CD14-positive monocyte (primary cell): ENCODE results near the gene SESN3. TPM values are rescaled to one million over a fixed set of nuclear protein-coding genes. Genes with fewer than 3 reads are reported as not detected.

ENCODE experiments used
- DNase-seq, 3 donors: peaks; one replicate each; pipeline ENCODE4 v3.0.0-alpha.2; 2011 to 2022
- H2AFZ ChIP-seq: 2 replicates; pipeline ENCODE4 v1.6.0; 2012; ENCODE audit warnings: mild to moderate bottlenecking, low read depth, low read length, inconsistent platforms; ENCODE audit not compliant: insufficient read depth, poor library complexity, severe bottlenecking
- H3K27ac ChIP-seq, 2 donors: 1 replicate in 1 of 2; 2 replicates in 1 of 2; pipeline ENCODE4 v1.5.1; 2012 to 2013; ENCODE audit warnings: low read length in 2 of 2, control low read depth in 1 of 2, inconsistent platforms in 1 of 2, low read depth in 1 of 2, mild to moderate bottlenecking in 1 of 2
- H3K27me3 ChIP-seq, 2 donors: one replicate each; pipeline versions ENCODE4 v1.6.0 to v1.6.1; 2011 to 2013; ENCODE audit warnings: low read length in 2 of 2; ENCODE audit not compliant: control insufficient read depth in 2 of 2, insufficient read depth in 2 of 2
- H3K36me3 ChIP-seq, 2 donors: replicated peaks in 1 of 2; 1 replicate in 1 of 2; 2 replicates in 1 of 2; pipeline versions ENCODE4 v1.5.1 to v1.6.1; 2012 to 2013; ENCODE audit warnings: low read length in 2 of 2, control low read depth in 1 of 2, inconsistent platforms in 1 of 2, mild to moderate bottlenecking in 1 of 2; ENCODE audit not compliant: insufficient read depth in 2 of 2, control insufficient read depth in 1 of 2
- H3K4me1 ChIP-seq, 2 donors: 1 replicate in 1 of 2; 2 replicates in 1 of 2; pipeline versions ENCODE4 v1.5.1 to v1.6.1; 2012 to 2013; ENCODE audit warnings: low read length in 2 of 2, control low read depth in 1 of 2, inconsistent platforms in 1 of 2, mild to moderate bottlenecking in 1 of 2, moderate library complexity in 1 of 2; ENCODE audit not compliant: insufficient read depth in 2 of 2, control insufficient read depth in 1 of 2
- H3K4me2 ChIP-seq: replicated peaks from 2 replicates; pipeline ENCODE3; 2012; ENCODE audit warnings: low read length, moderate library complexity, mild to moderate bottlenecking; ENCODE audit not compliant: poor library complexity, severe bottlenecking; ENCODE audit errors: extremely low read depth
- H3K4me3 ChIP-seq, 3 experiments: fragments of 200-600 bp in 1 of 3; sonication (generic) in 1 of 3; replicated peaks in 1 of 3; 1 replicate in 2 of 3; 2 replicates in 1 of 3; pipeline ENCODE4 v1.5.1; 2011 to 2013; ENCODE audit warnings: low read length in 3 of 3, mild to moderate bottlenecking in 3 of 3, control low read depth in 2 of 3, low read depth in 2 of 3, inconsistent platforms in 1 of 3, moderate library complexity in 1 of 3
- H3K79me2 ChIP-seq: 2 replicates; pipeline ENCODE4 v1.6.0; 2012; ENCODE audit warnings: mild to moderate bottlenecking, control low read depth, inconsistent platforms, low read length, moderate library complexity; ENCODE audit not compliant: insufficient read depth
- H3K9ac ChIP-seq: 2 replicates; pipeline ENCODE4 v1.6.0; 2017; ENCODE audit warnings: low read length, mild to moderate bottlenecking; ENCODE audit not compliant: insufficient read depth, poor library complexity, severe bottlenecking
- H3K9me3 ChIP-seq, 2 donors: replicated peaks in 1 of 2; 1 replicate in 1 of 2; 2 replicates in 1 of 2; pipeline versions ENCODE4 v1.5.1 to v1.6.1; 2012 to 2013; ENCODE audit warnings: low read length in 2 of 2, control low read depth in 1 of 2; ENCODE audit not compliant: control insufficient read depth in 1 of 2, insufficient read depth in 1 of 2
- H4K20me1 ChIP-seq: 2 replicates; pipeline ENCODE4 v1.6.0; 2012; ENCODE audit warnings: mild to moderate bottlenecking, low read length, control low read depth, moderate library complexity; ENCODE audit not compliant: insufficient read depth
- H3K27ac Mint-ChIP-seq, 7 donors: one replicate each; pipeline ENCODE4 v1.8.0; 2020; ENCODE audit warnings: mild to moderate bottlenecking in 7 of 7, mixed read lengths in 7 of 7, moderate library complexity in 6 of 7, inconsistent platforms in 2 of 7
- H3K27me3 Mint-ChIP-seq, 3 donors: one replicate each; pipeline ENCODE4 v1.8.0; 2021 to 2022; ENCODE audit warnings: low read depth in 3 of 3, mild to moderate bottlenecking in 3 of 3, mixed read lengths in 3 of 3, moderate library complexity in 3 of 3, inconsistent platforms in 1 of 3
- H3K36me3 Mint-ChIP-seq, 2 donors: one replicate each; pipeline ENCODE4 v1.8.0; 2020; ENCODE audit warnings: mixed read lengths in 2 of 2, inconsistent platforms in 1 of 2, mild to moderate bottlenecking in 1 of 2
- H3K4me1 Mint-ChIP-seq: one replicate; pipeline ENCODE4 v1.8.0; 2020; ENCODE audit warnings: mild to moderate bottlenecking, mixed read lengths
- H3K4me3 Mint-ChIP-seq, 2 donors: one replicate each; pipeline ENCODE4 v1.8.0; 2020; ENCODE audit warnings: mild to moderate bottlenecking in 2 of 2, mixed read lengths in 2 of 2, moderate library complexity in 1 of 2
- H3K9me3 Mint-ChIP-seq, 7 donors: one replicate each; pipeline ENCODE4 v1.8.0; 2020 to 2022; ENCODE audit warnings: mixed read lengths in 7 of 7, mild to moderate bottlenecking in 6 of 7, moderate library complexity in 6 of 7, inconsistent platforms in 2 of 7
- WGBS: methylation state at CpG from one replicate; pipeline ENCODE4 v1.1.5; 2013; ENCODE audit warnings: missing lambda C conversion rate; ENCODE audit not compliant: insufficient coverage; 5-methylcytosine and 5-hydroxymethylcytosine counted together
- intact Hi-C, 2 donors: fragments of 100-400 bp; cut with micrococcal nuclease; formaldehyde crosslinking; loops; one replicate each; pipeline versions ENCODE4 v1.15.0 to v1.15.1; 2023
- polyA plus RNA-seq, 3 donors: library from polyadenylated mRNA; depleted of rRNA in 1 of 3; unstranded in 2 of 3; stranded (reverse) in 1 of 3; fragments of 300-500 nt in 2 of 3; fragments of >200 nt in 1 of 3; fragmentation: Illumina TruSeq in 2 of 3; gene quantifications; 1 replicate in 2 of 3; 2 replicates in 1 of 3; pipeline ENCODE4 v1.2.3, GENCODE V29; 2012 to 2021
- TF ChIP-seq, protein P1 (sequence below): fragments of 200-600 bp; IDR thresholded peaks from one replicate; pipeline ENCODE4 v1.8.0; 2022; ENCODE audit warnings: antibody characterized with exemption, mild to moderate bottlenecking

Gene SESN3
- polyA plus RNA-seq, 3 donors: 1.1 to 7.4 (median 1.4) TPM

DNA sequence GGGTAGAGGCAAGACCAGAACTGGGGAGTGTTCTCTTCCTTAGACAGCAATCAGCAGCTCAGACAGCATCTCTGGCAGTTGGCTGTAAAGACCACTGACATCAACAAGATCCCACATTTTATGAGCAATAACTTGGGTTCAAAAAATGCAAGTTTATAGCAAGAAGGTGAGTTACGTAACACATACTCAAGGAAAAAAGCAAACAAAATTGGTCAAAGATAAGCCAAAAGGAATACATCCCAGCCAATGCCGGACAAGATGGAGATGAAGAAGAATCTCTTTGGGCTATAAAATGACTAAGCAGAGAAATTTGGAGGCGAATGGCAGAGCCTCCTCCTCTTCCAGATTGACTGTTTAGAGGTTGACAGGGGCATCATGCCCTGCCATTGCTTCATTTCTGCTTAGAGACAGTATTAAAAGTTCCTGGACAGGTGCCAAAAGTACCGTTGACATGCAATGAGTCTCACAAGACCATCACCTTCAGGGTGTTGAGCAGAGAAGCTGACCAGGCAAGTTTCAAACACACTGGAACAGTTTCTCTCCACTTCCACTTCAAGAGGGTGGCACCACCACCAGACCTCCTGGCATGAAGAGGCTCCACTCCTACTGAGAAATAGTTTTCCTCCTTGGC, 85.5 kb downstream of the SESN3 start:
- WGBS: 64% methylated on average over 2 of the region's 4 CpGs
- Histone ChIP-seq H4K20me1 (no peaks in the 10 kb centered on the region), H3K4me1 (peaks cover 8 to 9% of the 10 kb centered on the region in 2 donors), H2AFZ (no peak overlapping the region), H3K27ac (no peak overlapping the region), H3K9me3 (no peaks in the 10 kb centered on the region), H3K79me2 (no peaks in the 10 kb centered on the region), H3K36me3 (no peaks in the 10 kb centered on the region), H3K4me3 (no peak overlapping the region), H3K27me3 (peaks cover 9 to 11% of the 10 kb centered on the region in 2 donors), H3K4me2 (no peak overlapping the region), H3K9ac (no peak overlapping the region)
- Mint-ChIP-seq H3K9me3 (no peaks in the 10 kb centered on the region), H3K4me3 (no peak overlapping the region), H3K27ac (no peak overlapping the region), H3K4me1 (peaks cover 11% of the 10 kb centered on the region), H3K27me3 (peaks cover 2 to 24% (median 9%) of the 10 kb centered on the region in 3 donors), H3K36me3 (no peaks in the 10 kb centered on the region)
- TF ChIP-seq, protein P1, sequence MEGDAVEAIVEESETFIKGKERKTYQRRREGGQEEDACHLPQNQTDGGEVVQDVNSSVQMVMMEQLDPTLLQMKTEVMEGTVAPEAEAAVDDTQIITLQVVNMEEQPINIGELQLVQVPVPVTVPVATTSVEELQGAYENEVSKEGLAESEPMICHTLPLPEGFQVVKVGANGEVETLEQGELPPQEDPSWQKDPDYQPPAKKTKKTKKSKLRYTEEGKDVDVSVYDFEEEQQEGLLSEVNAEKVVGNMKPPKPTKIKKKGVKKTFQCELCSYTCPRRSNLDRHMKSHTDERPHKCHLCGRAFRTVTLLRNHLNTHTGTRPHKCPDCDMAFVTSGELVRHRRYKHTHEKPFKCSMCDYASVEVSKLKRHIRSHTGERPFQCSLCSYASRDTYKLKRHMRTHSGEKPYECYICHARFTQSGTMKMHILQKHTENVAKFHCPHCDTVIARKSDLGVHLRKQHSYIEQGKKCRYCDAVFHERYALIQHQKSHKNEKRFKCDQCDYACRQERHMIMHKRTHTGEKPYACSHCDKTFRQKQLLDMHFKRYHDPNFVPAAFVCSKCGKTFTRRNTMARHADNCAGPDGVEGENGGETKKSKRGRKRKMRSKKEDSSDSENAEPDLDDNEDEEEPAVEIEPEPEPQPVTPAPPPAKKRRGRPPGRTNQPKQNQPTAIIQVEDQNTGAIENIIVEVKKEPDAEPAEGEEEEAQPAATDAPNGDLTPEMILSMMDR: no peak
- intact Hi-C loops: no loop called here
- DNase-seq: no peak

DNA sequence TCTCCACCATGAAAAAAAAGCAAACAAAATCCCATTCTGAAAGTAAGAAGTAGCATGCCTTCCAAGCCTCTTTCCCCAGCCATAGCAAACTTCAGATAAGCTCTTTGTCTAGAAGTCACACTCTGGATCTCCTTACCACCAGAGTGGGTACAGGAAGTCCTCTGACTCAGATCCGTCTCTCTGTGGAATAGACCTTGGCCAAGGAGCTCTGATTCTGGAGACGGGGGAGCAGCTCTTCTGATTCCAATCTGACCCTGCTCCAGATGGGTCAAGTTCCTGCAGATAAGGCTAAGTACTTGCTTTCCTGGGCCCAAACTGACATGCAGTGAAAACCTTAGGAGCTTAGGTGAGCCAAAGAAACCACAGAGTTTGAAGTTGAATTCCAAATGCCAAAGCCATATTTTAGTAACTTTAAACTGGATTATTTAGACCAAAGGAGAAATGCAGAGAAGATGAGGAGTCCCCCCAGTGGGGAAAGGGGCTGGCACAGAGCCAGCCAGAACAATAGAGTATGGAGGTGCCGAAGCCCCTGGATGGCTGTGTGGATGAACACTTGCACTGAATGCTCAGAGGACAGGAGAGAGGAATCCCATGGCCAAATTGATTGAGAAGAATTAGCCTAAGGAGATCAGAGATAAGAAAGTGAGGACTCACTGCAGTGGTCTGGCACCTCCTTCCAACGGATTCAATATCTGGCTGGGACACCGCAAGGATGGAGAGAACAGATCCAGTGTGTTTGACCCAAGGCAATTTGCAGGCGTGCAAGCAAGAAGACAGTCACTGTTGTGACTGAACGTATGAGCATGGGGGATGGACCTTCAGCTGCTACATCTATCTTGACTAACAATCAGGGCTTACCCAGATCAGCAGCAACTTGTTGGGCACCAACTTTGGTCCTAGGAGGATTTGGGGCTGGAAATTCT, 86.4 kb downstream of the SESN3 start:
- Mint-ChIP-seq H3K9me3 (no peaks in the 10 kb centered on the region), H3K27ac (no peak overlapping the region), H3K36me3 (no peaks in the 10 kb centered on the region), H3K4me3 (no peak overlapping the region), H3K4me1 (peaks cover 5% of the 10 kb centered on the region), H3K27me3 (peaks cover 2 to 17% (median 10%) of the 10 kb centered on the region in 3 donors)
- Histone ChIP-seq H4K20me1 (no peaks in the 10 kb centered on the region), H3K4me2 (no peak overlapping the region), H3K79me2 (no peaks in the 10 kb centered on the region), H3K9me3 (no peaks in the 10 kb centered on the region), H3K9ac (no peak overlapping the region), H3K27ac (no peak overlapping the region), H2AFZ (no peak overlapping the region), H3K4me1 (no peaks in the 10 kb centered on the region), H3K27me3 (peaks cover 5 to 9% of the 10 kb centered on the region in 2 donors), H3K4me3 (no peak overlapping the region), H3K36me3 (no peaks in the 10 kb centered on the region)
- intact Hi-C loops: no loop called here
- DNase-seq: no peak
- TF ChIP-seq, protein P1: no peak
- 85% methylated on average over 5 of the region's 7 CpGs for WGBS
